A673 (cell line): ENCODE measurements around the gene TRIM27.

Experiments
- EZH2 ChIP-seq: fragments of 200-600 bp; sonication (generic); IDR thresholded peaks from 2 replicates; pipeline ENCODE4 v1.6.1; 2017; ENCODE audit warnings: borderline replicate concordance, low read depth, mild to moderate bottlenecking, mixed read lengths, antibody characterized with exemption, low read length; ENCODE audit not compliant: poor library complexity, severe bottlenecking
- TF ChIP-seq, protein P1 (sequence below): fragments of 300-800, 200-600 bp; sonication (generic); conservative IDR thresholded peaks from 2 replicates; pipeline ENCODE4 v1.5.1; 2017; ENCODE audit warnings: low read depth, mild to moderate bottlenecking, antibody characterized with exemption, low read length, moderate library complexity, mixed read lengths

DNA sequence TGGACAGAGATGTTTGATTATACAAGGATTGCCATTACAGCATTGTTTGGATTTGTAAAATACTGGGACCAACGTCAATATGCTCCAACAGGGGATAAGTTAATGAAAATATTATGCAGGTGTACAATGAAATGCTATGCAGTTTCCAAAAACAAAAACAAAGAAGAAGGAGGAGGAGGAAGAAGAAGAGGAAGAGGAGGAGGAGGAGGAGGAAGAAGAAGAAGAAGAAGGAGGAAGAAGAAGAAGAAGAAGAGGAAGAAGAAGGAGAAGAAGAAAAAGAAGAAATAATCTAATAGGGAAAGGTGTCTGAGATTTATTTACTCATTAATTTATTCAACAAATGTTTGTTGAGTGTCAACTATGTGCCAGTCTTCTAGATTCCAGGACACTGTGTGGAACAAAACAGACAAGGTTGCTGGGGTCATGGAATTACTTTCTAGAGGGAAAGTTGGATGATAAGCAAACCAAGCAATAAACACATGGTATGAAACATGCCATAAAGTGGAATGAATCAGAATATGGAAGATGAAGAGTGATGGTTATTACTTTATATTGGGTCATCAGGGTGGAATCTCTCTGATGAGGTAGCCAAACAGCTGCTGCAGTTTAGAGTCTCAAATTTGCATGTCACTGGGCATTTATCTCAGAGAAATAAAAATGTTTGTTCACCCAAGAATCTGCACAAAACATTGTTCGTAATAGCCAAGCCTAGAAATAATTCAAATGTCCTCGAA is 6.3 kb upstream of the TRIM27 start:
- TF ChIP-seq, protein P1, sequence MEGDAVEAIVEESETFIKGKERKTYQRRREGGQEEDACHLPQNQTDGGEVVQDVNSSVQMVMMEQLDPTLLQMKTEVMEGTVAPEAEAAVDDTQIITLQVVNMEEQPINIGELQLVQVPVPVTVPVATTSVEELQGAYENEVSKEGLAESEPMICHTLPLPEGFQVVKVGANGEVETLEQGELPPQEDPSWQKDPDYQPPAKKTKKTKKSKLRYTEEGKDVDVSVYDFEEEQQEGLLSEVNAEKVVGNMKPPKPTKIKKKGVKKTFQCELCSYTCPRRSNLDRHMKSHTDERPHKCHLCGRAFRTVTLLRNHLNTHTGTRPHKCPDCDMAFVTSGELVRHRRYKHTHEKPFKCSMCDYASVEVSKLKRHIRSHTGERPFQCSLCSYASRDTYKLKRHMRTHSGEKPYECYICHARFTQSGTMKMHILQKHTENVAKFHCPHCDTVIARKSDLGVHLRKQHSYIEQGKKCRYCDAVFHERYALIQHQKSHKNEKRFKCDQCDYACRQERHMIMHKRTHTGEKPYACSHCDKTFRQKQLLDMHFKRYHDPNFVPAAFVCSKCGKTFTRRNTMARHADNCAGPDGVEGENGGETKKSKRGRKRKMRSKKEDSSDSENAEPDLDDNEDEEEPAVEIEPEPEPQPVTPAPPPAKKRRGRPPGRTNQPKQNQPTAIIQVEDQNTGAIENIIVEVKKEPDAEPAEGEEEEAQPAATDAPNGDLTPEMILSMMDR: no peak
- TF ChIP-seq EZH2: no peak
